Measurements from ENCODE around the gene ZFP69B. TPM values are rescaled to one million over a fixed set of nuclear protein-coding genes. Genes with fewer than 3 reads are reported as not detected.

Gene ZFP69B
- total RNA-seq (10 to 100 TPM in 2 of 5 donors, 1 to 10 TPM in 3; 3.1 to 12.5 (median 7.5) TPM), total RNA-seq (3.7 to 30.0 (median 12.2) reads per million in 29 experiments)
- total RNA-seq (2013) = 5.4 TPM

GRCh38 chr1:40449684-40450494 lies at the start of gene ZFP69B:
TSS of gene ZFP69B (plus strand) at chr1:40450476. CDS start at chr1:40450962, 486 bp downstream.
- WGBS (ENCODE audit: insufficient coverage) = under 1% methylated on average over 57 of the region's 64 CpGs
- H3K9me3 Mint-ChIP-seq = peaks cover 14 to 46% (median 31%) of the 10 kb centered on the region in 3 donors
- Histone ChIP-seq H3K9me3 (no peaks in the 10 kb centered on the region), H3K4me1 (ENCODE audit: control insufficient read depth in 1 of 2, extremely low read depth in 1 of 2, insufficient read depth in 2 of 2, low read length in 2 of 2) (peaks cover 7 to 18% of the 10 kb centered on the region in 2 experiments), H3K36me3 (ENCODE audit: control insufficient read depth in 2 of 2, extremely low read depth in 1 of 2, insufficient read depth in 1 of 2, low read length in 1 of 2) (peaks cover 0 to 4% of the 10 kb centered on the region in 2 donors), H3K27ac (ENCODE audit: low read length) (peak within 1 kb of the TSS; percentile 76), H3K4me3 (ENCODE audit: control insufficient read depth in 1 of 2, extremely low read depth in 1 of 2, low read length in 1 of 2) (peak within 1 kb of the TSS; percentile 59 to 90), H3K27me3 (replicated peaks in 1 of 2; ENCODE audit: control insufficient read depth in 2 of 2, extremely low read depth in 1 of 2, insufficient read depth in 2 of 2, low read length in 1 of 2) (no peaks in the 10 kb centered on the region)
- ATAC-seq (replicated peaks in 1 of 4) (peak; percentile 78 to 84 (median 81)), DNase-seq (peak; percentile 56 to 91 (median 74))
- H3K36me3 Mint-ChIP-seq = peaks cover 36% of the 10 kb centered on the region
- CTCF ChIA-PET = interaction anchor here (0.7 to 2.0 kb wide), 4 partner anchors 12 to 479 kb away, joined by 3 to 8 read pairs (median 4); partner anchors contain the start of gene EXO5 (in 1 of the 2)
- peak within 1 kb of the TSS; percentile 86 to 88 for H3K27ac Mint-ChIP-seq
- H3K4me1 Mint-ChIP-seq = peaks cover 21 to 25% (median 24%) of the 10 kb centered on the region in 3 donors
- peak within 1 kb of the TSS; percentile 84 to 94 (median 87) for H3K4me3 Mint-ChIP-seq
- no peaks in the 10 kb centered on the region for H3K27me3 Mint-ChIP-seq
- POLR2A ChIA-PET = interaction anchor here (0.5 to 0.6 kb wide), 4 partner anchors 88 to 297 kb away, joined by 3 to 5 read pairs (median 3); no protein-coding TSS in a partner anchor

- peaks cover 90 to 94% (median 91%) of the 10 kb centered on the region in 3 donors for H3K4me1 Mint-ChIP-seq
- peak overlapping the region; percentile 7 to 57 (median 22) for H3K4me3 Mint-ChIP-seq
- H3K36me3 ChIP-seq (ENCODE audit: control insufficient read depth in 2 of 2, extremely low read depth in 1 of 2, insufficient read depth in 1 of 2, low read length in 1 of 2) = peaks cover 4 to 9% of the 10 kb centered on the region in 2 donors
- CTCF ChIA-PET = interaction anchor here in 1 of 2 donors (0.9 kb wide), 1 partner anchor 178 kb away, joined by 4 read pairs; no protein-coding TSS in a partner anchor
- DNase-seq (no peak), ATAC-seq (replicated peaks in 1 of 4) (no peak)
- no CpG with 5 or more reads among the region's 7 CpGs for WGBS (ENCODE audit: insufficient coverage)
- H3K27me3 Mint-ChIP-seq = no peaks in the 10 kb centered on the region
- H3K9me3 ChIP-seq = no peaks in the 10 kb centered on the region
- peaks cover 9% of the 10 kb centered on the region for H3K36me3 Mint-ChIP-seq
- H3K9me3 Mint-ChIP-seq = no peaks in the 10 kb centered on the region
- H3K4me1 ChIP-seq (ENCODE audit: control insufficient read depth in 1 of 2, extremely low read depth in 1 of 2, insufficient read depth in 2 of 2, low read length in 2 of 2) = peaks cover 44 to 64% of the 10 kb centered on the region in 2 experiments
- H3K27ac ChIP-seq (ENCODE audit: low read length) = peak overlapping the region; percentile 6
- H3K4me3 ChIP-seq (ENCODE audit: control insufficient read depth in 1 of 2, extremely low read depth in 1 of 2, low read length in 1 of 2) = no peak overlapping the region
- H3K27ac Mint-ChIP-seq = peak overlapping the region; percentile 77 to 88
- POLR2A ChIA-PET = interaction anchor here (0.6 to 3.0 kb wide), 3 partner anchors 9 to 15 kb away, joined by 9 to 18 read pairs (median 14); no protein-coding TSS in a partner anchor
- H3K27me3 ChIP-seq (replicated peaks in 1 of 2; ENCODE audit: control insufficient read depth in 2 of 2, extremely low read depth in 1 of 2, insufficient read depth in 2 of 2, low read length in 1 of 2) = no peaks in the 10 kb centered on the region
Observed at GRCh38 chr1:40401473-40402201, 48.6 kb upstream of the ZFP69B start.

GRCh38 chr1:40404670-40405462 lies 45.4 kb upstream of the ZFP69B start:
- H3K36me3 ChIP-seq (ENCODE audit: control insufficient read depth in 2 of 2, extremely low read depth in 1 of 2, insufficient read depth in 1 of 2, low read length in 1 of 2) = peaks cover 9 to 33% of the 10 kb centered on the region in 2 donors
- peaks cover 30 to 44% of the 10 kb centered on the region in 2 experiments for H3K4me1 ChIP-seq (ENCODE audit: control insufficient read depth in 1 of 2, extremely low read depth in 1 of 2, insufficient read depth in 2 of 2, low read length in 2 of 2)
- Mint-ChIP-seq H3K4me3 (peak overlapping the region; percentile 44 to 57 (median 49)), H3K4me1 (peaks cover 76 to 82% (median 79%) of the 10 kb centered on the region in 3 donors), H3K9me3 (no peaks in the 10 kb centered on the region), H3K36me3 (peaks cover 27% of the 10 kb centered on the region), H3K27me3 (no peaks in the 10 kb centered on the region), H3K27ac (peak overlapping the region; percentile 75 to 88)
- H3K9me3 ChIP-seq = no peaks in the 10 kb centered on the region
- H3K27ac ChIP-seq (ENCODE audit: low read length) = peak overlapping the region; percentile 87
- no peak overlapping the region for H3K4me3 ChIP-seq (ENCODE audit: control insufficient read depth in 1 of 2, extremely low read depth in 1 of 2, low read length in 1 of 2)
- ChIA-PET POLR2A (interaction anchor here (0.5 to 2.1 kb wide), 8 partner anchors 11 to 281 kb away, joined by 3 to 11 read pairs (median 4); partner anchors contain the start of gene SMAP2 (in 1 of the 2)), CTCF (interaction anchor here (0.5 to 3.1 kb wide), 26 partner anchors 9 to 651 kb away, joined by 3 to 36 read pairs (median 4); partner anchors contain the start of gene SMAP2 (in 1 of the 2))
- ATAC-seq (replicated peaks in 1 of 4) (peak; percentile 62 to 82 (median 70)), DNase-seq (peak in 21 of 35 experiments; percentile 18 to 87 (median 48))
- 66% methylated on average over 4 of the region's 11 CpGs for WGBS (ENCODE audit: insufficient coverage)
- no peaks in the 10 kb centered on the region for H3K27me3 ChIP-seq (replicated peaks in 1 of 2; ENCODE audit: control insufficient read depth in 2 of 2, extremely low read depth in 1 of 2, insufficient read depth in 2 of 2, low read length in 1 of 2)

- ChIA-PET CTCF (interaction anchor here (0.6 to 3.1 kb wide), 9 partner anchors 10 to 327 kb away, joined by 3 to 36 read pairs (median 7); no protein-coding TSS in a partner anchor), POLR2A (interaction anchor here in 1 of 2 donors (0.6 to 2.1 kb wide), 2 partner anchors 13 to 20 kb away, joined by 8 to 11 read pairs; no protein-coding TSS in a partner anchor)
- no peaks in the 10 kb centered on the region for H3K27me3 ChIP-seq (replicated peaks in 1 of 2; ENCODE audit: control insufficient read depth in 2 of 2, extremely low read depth in 1 of 2, insufficient read depth in 2 of 2, low read length in 1 of 2)
- no peak overlapping the region for H3K4me3 ChIP-seq (ENCODE audit: control insufficient read depth in 1 of 2, extremely low read depth in 1 of 2, low read length in 1 of 2)
- H3K27ac ChIP-seq (ENCODE audit: low read length) = no peak overlapping the region
- peaks cover 24% of the 10 kb centered on the region for H3K36me3 Mint-ChIP-seq
- ATAC-seq (replicated peaks in 1 of 4) (no peak), DNase-seq (no peak)
- peaks cover 26 to 36% of the 10 kb centered on the region in 2 experiments for H3K4me1 ChIP-seq (ENCODE audit: control insufficient read depth in 1 of 2, extremely low read depth in 1 of 2, insufficient read depth in 2 of 2, low read length in 2 of 2)
- no peaks in the 10 kb centered on the region for H3K9me3 Mint-ChIP-seq
- no peaks in the 10 kb centered on the region for H3K27me3 Mint-ChIP-seq
- peaks cover 67 to 75% (median 73%) of the 10 kb centered on the region in 3 donors for H3K4me1 Mint-ChIP-seq
- peak overlapping the region; percentile 66 to 70 for H3K27ac Mint-ChIP-seq
- peak overlapping the region in 1 of 3 donors; percentile 6 for H3K4me3 Mint-ChIP-seq
- 100% methylated on average over 1 of the region's 4 CpGs for WGBS (ENCODE audit: insufficient coverage)
- peaks cover 9 to 43% of the 10 kb centered on the region in 2 donors for H3K36me3 ChIP-seq (ENCODE audit: control insufficient read depth in 2 of 2, extremely low read depth in 1 of 2, insufficient read depth in 1 of 2, low read length in 1 of 2)
- H3K9me3 ChIP-seq = no peaks in the 10 kb centered on the region
Observed at GRCh38 chr1:40405812-40406211, 44.5 kb upstream of the ZFP69B start.

- H3K27ac Mint-ChIP-seq = no peak overlapping the region
- no peaks in the 10 kb centered on the region for H3K9me3 Mint-ChIP-seq
- ATAC-seq (replicated peaks in 1 of 4) = no peak
- H3K4me3 Mint-ChIP-seq = no peak overlapping the region
- no peak for DNase-seq
- Histone ChIP-seq H3K4me3 (ENCODE audit: control insufficient read depth in 1 of 2, extremely low read depth in 1 of 2, low read length in 1 of 2) (no peak overlapping the region), H3K27ac (ENCODE audit: low read length) (no peak overlapping the region), H3K9me3 (no peaks in the 10 kb centered on the region), H3K27me3 (replicated peaks in 1 of 2; ENCODE audit: control insufficient read depth in 2 of 2, extremely low read depth in 1 of 2, insufficient read depth in 2 of 2, low read length in 1 of 2) (no peaks in the 10 kb centered on the region), H3K4me1 (ENCODE audit: control insufficient read depth in 1 of 2, extremely low read depth in 1 of 2, insufficient read depth in 2 of 2, low read length in 2 of 2) (peaks cover 18 to 24% of the 10 kb centered on the region in 2 experiments), H3K36me3 (ENCODE audit: control insufficient read depth in 2 of 2, extremely low read depth in 1 of 2, insufficient read depth in 1 of 2, low read length in 1 of 2) (peaks cover 9 to 53% of the 10 kb centered on the region in 2 donors)
- H3K27me3 Mint-ChIP-seq = no peaks in the 10 kb centered on the region
- H3K4me1 Mint-ChIP-seq = peaks cover 53 to 69% (median 63%) of the 10 kb centered on the region in 3 donors
- ChIA-PET POLR2A (interaction anchor here (0.7 to 1.6 kb wide), 3 partner anchors 26 to 91 kb away, joined by 3 read pairs; no protein-coding TSS in a partner anchor), CTCF (interaction anchor here in 1 of 2 donors (0.5 to 1.4 kb wide), 7 partner anchors 11 to 263 kb away, joined by 3 to 9 read pairs (median 5); no protein-coding TSS in a partner anchor)
- H3K36me3 Mint-ChIP-seq = peaks cover 32% of the 10 kb centered on the region
Observed at GRCh38 chr1:40407453-40407852, 42.8 kb upstream of the ZFP69B start.

All from T-cell (primary cell).